HG03575 (cell line): Measurements from ENCODE around the gene NFAM1.

Source experiments
- ATAC-seq: cut with Tn5 transposase; IDR thresholded peaks from one replicate; pipeline ENCODE4 v1.9.1; 2021; ENCODE audit not compliant: unreplicated experiment, insufficient number of reproducible peaks, low FRiP score; ENCODE audit errors: extremely low read depth

NFAM1 gene

DNA sequence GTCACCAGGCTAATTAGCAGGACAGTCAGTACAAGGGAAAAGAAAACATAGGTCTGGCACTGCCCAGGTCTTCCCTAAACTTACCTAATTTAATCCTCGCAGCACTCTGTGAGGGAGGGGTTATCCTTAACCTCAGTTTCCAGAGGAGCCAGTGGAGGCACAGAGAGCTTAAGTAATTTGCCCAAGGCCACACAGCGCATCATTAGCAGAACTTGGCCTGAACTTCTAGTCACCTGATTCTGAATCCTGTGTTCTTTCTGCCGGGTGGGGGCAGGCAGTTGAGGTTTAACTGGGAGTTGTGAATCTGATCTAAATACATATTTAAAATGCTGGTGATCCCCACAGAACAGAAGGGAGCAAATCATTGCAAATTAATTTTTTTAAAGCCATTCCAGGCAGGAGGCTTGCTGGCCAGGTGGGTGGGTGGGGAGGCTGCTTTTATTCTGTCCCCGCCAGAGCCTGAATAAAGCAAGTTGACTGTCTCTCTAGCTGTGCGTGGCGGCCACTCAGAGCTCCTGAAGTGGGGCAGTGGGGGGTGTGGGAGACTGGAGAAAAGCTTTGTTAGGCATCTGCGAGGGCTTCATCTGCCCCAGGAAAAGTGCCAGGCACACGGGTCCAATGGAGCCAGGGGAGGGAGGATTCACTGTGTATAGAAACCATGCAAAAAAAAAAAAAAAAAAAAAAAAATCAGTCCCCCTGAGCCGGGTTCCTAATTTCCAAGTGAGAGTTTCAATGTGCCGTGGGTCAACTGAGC is 66.1 kb downstream of the NFAM1 start:
- no peak for ATAC-seq

DNA sequence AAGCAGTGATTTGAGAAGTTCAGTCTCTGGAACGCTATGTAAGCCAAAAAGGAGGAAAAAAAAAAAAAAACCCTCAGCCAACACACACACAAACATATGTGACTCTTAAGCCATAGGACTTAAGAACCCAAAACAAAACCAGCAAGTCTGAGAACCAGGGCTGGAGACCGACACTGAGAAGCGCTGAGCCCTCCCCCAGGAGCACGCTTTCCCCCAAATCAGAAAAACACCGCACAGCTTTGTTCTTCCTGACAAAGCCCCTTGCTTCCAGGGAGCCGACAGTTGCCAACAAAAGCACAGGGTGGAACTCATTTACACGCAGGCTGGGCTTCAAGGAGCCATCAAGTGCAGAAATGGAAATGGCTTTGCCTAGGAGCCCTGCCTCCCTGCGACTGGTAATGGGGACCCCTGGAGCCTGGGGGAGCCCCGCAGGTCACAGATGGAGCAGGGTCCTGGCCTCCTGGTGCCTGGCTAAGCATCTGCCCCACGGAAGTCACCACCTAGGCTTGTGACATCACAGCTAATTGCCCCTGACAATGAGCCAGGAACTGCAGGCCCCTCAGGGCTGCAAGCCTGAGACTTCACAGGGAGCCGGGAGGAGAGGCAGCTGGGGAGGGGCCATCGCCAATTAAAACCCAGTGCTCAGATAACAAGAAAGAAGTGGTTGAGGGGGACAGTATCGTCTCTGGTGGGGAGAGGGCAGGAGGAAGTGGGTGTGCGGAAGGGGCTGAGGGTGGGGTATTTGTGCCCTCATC is 66.9 kb downstream of the NFAM1 start:
- no peak for ATAC-seq

DNA sequence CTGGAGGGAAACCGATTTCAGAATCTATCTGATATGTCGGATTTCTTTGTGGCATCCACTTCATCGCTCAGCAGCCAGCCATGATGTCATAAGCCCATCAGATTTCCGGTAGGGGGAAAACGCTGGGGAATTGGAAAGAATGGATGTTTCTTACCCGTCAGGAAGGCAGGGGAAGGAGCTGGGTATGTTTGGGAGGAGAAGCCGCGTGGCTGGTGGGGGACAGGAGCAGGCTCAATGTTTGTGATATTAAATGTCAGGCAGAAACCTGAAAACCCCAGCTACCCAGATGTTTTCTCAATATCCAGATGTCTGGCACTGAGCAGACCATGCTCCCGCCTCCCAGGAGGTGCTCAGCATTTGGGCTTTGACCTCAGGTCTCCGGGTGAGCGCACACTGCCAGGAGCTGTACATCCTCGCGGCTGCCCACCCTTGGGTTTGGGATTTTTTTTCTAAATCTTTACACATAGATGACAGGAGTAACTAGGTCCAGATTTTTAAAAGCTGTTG is 67.5 kb downstream of the NFAM1 start:
- ATAC-seq = no peak

DNA sequence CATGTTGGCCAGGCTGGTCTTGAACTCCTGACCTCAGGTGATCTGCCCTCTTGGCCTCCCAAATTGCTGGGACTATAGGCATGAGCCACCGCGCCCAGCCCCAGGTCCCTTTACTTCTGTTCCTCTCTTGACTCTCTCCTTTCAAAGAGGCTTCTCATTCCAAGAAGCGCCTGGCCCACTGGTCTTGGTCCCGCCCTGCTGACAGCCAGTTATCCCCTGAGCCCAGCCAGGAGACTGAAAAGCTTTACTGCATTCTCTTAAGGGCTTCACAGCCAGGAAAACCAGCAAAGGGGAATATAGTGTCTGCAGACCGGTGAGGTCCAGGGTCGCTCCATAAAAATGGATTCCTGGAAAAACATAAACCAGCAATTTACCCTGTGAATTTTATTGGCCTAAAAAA is 68.3 kb downstream of the NFAM1 start:
- ATAC-seq = no peak

DNA sequence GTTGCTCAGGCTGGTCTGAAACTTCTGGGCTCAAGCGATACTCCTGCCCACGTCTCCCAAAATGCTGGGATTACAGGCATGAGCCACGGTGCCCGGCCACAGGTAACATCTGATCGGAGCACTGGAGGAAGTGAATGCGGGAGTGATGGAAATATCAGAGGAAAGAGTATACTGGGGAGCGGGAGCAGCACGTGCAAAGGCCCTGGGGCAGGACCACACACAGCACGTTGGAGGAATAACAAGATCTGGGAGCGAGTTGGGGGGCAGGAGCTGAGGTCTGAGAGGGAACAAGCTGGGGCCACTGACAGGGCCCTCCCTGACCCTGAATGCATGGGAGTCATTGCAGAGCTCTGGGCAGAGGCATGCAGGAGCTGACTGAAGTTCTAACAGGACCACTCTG is 70.7 kb downstream of the NFAM1 start:
- no peak for ATAC-seq

DNA sequence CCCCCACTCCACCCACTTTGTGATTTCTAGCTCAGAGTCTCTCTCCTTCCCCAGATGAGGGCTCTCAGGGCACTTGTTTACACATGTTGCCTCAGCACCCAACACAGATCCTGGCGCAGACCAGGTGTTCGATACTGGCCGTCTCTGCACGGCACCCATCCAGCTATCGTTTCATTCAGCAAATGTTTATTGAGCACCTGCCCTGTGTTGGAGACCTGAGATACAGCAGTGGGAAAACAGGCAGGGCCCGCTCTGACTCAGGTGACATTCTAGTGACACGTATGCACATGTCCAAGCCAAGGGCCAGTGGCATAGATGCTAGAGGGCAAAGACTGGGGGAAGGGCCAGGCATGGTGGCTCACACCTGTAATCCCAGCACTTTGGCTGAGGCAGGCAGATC is 71.9 kb downstream of the NFAM1 start:
- no peak for ATAC-seq

DNA sequence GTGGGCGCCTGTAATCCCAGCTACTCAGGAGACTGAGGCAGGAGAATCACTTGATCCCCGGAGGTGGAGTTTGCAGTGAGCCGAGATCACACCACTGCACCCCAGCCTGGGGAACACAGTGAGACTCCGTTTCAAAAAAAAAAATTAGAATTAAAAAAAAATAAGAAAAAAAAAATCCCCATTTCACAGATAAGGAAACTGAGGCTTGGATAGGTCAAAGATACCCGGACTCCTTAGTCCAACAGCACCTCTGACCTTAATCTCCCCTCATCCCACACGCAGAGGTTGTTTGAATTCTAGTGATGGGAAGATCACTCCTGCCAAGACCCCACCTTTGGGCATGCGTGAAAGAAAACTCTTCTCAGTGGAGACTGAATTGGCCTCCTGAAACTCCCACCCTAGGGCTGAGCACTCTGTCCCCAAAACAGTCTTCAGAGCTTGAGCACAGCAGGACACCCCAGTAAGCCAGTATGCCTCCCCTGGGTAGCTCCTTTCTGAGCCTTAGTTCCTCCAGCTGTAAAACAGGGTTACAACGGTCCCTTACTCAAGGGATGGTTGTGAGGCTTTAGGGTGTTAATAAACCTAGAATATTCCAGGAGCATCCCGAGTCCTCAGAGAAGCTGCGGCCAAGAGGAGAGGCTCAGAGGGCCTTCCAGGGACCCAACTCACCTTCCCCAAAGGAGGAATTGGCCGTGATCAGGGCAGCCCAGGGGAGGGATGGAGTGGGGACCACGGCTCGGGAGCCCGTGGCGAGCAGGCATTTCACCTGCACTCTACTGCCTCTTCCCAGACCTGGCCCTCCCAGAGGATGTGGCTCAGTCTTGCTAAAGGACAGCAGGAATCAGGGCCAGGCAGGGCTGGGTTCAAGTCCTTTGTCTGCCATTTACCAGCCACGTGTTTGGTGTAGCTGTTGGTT is 73.3 kb downstream of the NFAM1 start:
- ATAC-seq = no peak

DNA sequence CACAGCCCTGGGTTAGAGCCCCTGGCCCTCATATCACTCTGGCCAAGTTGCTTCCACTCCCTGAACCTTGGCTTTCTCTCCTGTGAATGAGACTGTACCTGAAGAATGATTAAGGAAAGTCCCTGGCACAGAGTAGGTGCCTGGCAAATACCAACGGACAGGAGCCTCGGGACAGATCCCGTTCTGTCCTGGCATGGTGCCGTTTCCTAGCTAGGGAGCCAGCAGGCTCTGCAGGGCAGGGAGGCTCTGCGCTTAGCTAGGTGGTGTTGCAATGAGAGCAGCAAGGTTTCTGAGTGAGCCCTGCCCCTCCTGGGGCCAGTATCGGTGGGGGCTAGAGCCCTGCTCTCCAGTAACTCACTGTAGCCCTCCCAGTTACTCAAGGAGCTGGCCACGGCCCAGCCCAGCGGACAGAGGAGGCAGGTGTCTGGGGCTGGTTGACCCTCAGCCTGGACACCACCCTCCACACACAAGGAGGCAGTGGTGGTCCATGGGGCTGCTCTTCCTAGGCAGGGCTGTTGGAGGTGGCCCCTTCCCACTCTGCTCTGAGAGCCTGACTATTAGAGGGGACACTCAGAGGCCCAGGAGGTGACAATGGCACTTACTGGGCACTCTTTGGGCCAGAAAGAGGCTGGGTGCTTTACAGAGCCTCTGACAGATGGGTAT is 74.4 kb downstream of the NFAM1 start:
- no peak for ATAC-seq

DNA sequence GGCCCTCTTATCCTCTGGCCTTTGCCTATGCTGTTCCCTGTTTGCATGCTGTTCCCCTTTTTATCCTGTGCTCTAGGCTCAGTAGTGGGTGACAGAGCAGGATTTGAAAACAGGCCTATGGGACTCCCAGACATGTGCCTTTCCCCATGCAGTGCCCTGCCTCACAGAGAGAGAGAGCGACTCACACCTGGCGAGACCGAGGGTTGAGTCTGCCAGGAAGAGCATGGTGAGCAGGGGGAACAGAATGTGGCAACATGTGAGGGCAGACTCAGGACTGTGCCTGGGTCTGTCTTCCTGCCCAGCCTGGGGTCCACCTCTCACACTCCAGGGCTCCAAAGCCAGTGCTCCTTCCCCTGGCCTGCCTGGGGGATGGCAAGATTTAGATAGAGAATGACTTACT is 75.0 kb downstream of the NFAM1 start:
- no peak for ATAC-seq

DNA sequence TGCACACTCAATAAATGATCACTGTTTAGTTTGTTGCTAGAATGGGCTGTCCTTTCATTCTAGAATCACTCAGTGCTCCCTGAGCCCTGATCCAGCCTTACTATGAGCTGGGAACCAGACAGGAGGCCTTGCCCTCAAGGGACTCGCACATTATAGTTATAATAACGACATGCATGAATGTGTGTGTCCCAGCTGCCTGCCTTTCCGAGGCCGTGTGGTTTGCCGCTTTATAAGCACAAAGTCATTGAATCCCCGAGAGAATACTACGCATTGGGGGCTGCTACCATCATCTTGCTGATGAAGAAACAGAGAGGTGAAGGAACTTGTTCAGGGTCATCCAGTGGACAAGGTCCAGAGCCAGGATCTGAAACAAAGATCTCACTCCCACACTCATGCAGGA is 75.7 kb downstream of the NFAM1 start:
- ATAC-seq = no peak

DNA sequence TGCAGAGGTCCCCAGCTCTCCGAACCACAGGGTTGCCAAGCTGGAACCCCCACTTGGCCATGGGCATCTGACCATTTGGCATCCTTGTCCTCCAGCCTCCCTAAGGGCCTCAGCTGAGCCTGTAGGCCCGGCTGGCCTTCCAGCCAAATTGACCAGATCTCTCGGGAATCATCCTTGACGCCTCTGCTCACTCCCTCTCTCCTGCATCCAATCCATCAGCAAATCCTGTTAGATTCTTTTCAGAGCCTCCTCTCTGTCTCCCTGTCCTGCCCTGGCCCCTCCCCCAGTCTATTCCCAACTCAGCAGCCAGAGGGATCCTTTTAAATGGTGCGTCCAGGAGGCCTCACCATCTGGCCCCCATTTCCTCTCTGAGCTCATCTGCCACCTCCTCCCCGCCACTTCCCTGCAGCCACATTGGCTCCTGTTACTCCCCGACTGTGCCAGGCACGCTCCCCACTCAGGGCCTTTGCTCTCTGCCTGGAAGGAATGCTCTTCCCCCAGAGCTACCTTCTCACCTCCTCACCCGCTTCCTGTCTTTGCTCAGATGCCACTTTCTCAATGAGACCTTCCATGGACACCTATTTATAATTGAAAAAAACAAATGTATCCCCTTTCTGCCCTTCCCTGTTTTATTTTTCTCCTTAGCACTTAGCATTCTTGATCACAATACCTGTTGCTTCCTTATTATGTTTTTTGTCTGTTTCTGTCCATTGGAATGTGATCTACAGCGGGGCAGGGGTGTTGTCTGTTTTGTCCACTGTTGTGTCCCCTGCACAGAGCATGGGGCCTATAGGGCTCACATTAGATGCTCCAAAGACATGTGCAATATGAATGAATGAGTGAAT is 78.1 kb downstream of the NFAM1 start:
- no peak for ATAC-seq

DNA sequence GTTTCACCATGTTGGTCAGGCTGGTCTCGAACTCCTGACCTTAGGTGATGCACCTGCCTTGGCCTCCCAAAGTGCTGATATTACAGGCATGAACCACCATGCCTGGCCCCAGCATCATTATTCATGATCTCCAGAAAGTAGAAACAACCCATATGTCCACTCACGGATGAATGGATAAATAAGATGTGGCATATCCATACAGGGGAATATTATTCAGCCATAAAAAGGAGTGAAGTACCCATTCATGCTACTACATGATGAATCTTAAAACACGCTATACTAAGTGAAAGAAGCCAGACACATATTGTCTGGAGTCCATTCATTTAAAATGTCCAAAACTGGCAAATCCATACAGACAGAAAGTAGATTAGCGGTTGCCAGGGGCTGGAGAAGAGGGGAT is 81.8 kb downstream of the NFAM1 start:
- ATAC-seq = no peak

DNA sequence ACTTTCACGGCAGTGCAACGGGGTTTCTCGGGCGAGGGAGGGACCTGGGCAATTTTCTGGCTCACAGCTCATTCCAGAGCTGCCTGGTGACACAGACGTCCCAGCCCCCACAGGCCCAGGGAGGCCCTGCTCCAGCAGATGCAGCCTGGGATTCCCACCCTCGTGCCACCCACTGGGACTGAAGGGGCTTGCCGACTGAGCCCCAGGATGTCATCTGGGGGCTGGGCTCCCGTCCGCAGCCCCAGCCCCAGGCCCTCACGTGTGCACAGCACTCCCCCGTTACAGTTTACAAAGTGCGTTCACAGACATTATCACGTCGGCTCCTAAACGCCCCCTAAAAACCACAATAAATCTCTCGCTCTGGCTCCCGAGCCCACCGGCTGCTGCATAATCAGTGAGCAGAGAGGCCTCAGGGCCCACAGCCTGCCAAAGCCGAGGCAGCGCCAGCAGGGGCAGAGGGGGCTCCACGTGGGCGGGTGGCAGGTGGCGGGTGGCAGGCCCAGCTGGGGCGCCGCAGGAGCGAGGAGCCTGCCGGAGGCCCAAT is 84.8 kb downstream of the NFAM1 start:
- ATAC-seq = no peak

DNA sequence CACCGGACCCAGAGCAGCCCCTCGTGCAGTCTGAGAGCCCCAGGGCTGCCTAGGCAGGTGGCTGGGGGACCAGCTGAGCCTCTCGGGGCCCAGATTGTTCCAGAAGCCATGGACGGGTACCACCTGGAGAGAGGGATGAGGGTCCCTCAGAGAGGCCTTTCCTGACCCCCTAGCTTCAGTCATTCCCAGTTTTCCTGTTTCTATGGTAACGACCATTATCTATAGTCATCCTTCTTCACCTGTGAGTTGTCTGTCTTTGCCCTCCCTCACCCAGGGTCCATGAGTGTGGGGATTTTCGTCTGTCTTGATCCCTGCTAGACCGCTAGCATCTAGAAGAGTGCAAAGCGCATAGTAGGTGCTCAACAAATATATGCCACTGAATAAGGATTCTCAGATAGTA is 85.5 kb downstream of the NFAM1 start:
- no peak for ATAC-seq

DNA sequence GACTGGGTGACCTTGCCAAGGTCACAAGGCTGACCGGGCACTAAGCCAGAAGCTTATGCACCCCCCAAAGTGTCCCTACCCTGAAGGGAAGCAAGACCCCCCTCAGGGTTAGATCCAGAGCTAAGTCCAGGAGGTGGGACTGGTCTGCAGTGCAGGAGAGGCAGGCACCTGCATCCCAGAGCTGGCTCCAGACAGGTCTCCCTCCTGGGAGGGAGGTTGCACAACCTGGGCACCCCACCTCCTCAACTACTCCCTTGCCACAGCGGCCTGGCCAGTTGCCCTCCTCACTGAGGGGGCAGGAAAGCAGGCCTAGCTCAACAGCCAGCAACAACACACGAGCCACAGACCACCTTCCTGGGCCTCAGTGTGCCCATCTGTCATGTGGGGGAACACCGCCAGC is 86.7 kb downstream of the NFAM1 start:
- no peak for ATAC-seq

DNA sequence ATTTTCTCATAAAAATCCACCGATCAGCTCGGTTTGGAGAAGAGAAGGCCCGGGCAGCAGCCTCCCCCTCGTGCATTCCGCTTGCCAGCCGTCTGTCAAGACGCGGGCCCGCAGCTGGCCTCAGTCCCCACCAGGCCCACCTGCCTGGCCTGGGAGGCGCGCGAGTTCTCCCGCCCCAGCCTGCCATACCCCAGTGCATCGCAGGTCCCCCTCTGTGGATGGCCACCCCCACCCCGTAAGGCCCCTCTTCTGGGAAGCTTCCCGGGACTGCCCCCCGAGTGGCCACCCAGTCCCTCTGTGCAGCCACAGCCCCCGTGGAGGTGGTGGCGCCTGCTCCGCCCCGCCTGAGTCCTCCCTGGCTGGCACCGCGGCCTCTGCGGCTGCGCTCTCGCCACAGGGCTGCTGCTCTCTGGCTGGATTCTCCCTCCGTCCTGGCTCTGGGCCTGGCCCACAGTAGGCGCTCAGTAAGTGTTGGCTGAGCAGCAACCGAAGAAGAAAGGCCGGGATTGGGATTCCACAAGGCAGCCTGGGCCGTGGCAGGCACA is 87.8 kb downstream of the NFAM1 start:
- no peak for ATAC-seq

DNA sequence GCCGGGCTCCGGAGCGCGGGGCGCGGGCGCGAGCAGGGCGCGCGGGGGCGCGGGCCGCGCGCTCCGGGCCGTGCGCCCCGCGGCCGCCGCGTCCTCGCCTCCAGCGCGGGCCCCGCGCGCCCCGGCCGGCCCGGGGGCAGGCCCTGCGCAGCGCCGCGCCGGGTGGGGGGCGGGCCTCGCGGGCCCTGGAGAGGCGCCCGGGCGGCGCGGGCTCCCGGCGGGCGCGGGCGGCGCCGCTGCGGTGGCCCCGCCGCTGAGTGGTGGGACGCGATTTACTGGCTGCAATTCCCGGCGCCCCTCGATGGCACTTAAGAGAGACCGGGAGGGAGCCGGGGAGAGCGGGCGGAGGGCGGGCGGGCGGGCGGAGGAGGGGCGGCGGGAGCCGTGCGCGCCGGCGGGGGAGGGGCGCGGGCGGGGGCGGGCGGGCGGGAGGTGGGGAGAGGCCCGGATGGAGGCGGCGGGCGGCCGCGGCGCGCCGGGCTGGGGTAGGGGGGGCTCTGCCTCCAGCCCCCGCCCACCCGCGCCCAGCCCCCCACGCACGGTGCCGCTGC is 88.6 kb downstream of the NFAM1 start:
- no peak for ATAC-seq

DNA sequence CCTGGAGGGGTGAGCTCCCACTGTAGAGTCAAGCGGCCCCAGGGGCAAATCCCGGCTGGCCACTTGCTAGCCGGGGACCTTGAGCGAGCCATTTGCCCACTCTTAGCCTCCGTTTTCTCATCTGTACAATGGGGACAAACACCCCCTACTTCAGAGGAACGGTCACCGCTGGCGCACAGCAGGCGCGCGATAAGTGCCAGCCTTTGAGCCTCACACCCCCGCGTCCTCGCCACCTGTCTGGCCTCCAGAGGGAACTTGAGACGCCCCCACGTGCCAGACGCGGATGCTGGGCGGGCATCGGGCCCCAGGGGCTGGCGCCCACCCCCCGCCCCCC is 89.1 kb downstream of the NFAM1 start:
- ATAC-seq = no peak
